ENCODE measurements around the gene POLR3F.

Gene POLR3F

DNA sequence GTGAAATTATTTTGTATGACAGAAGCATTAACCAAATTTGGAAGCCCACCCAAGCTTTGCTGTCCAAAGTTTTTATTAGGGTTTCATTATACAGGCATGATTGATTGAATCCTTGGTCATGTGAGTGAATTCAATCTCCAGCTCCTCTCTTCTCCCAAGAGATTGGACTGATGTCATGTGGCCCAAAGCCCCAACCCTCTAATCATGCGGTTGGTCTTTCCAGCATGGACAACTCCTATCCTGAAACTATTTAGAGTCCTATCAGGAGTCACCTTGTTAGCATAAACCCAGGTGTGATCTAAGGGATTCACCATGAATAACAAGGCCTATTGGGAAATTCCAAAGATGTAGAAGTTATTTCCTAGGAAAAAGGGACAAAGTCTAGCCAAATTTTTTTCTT, 10.6 kb downstream of the POLR3F start:
- TF ChIP-seq, protein P1, sequence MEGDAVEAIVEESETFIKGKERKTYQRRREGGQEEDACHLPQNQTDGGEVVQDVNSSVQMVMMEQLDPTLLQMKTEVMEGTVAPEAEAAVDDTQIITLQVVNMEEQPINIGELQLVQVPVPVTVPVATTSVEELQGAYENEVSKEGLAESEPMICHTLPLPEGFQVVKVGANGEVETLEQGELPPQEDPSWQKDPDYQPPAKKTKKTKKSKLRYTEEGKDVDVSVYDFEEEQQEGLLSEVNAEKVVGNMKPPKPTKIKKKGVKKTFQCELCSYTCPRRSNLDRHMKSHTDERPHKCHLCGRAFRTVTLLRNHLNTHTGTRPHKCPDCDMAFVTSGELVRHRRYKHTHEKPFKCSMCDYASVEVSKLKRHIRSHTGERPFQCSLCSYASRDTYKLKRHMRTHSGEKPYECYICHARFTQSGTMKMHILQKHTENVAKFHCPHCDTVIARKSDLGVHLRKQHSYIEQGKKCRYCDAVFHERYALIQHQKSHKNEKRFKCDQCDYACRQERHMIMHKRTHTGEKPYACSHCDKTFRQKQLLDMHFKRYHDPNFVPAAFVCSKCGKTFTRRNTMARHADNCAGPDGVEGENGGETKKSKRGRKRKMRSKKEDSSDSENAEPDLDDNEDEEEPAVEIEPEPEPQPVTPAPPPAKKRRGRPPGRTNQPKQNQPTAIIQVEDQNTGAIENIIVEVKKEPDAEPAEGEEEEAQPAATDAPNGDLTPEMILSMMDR (IDR thresholded peaks at IDR 0.05; ENCODE audit: insufficient read depth, low read length) = no peak
- TF ChIP-seq, protein P2, sequence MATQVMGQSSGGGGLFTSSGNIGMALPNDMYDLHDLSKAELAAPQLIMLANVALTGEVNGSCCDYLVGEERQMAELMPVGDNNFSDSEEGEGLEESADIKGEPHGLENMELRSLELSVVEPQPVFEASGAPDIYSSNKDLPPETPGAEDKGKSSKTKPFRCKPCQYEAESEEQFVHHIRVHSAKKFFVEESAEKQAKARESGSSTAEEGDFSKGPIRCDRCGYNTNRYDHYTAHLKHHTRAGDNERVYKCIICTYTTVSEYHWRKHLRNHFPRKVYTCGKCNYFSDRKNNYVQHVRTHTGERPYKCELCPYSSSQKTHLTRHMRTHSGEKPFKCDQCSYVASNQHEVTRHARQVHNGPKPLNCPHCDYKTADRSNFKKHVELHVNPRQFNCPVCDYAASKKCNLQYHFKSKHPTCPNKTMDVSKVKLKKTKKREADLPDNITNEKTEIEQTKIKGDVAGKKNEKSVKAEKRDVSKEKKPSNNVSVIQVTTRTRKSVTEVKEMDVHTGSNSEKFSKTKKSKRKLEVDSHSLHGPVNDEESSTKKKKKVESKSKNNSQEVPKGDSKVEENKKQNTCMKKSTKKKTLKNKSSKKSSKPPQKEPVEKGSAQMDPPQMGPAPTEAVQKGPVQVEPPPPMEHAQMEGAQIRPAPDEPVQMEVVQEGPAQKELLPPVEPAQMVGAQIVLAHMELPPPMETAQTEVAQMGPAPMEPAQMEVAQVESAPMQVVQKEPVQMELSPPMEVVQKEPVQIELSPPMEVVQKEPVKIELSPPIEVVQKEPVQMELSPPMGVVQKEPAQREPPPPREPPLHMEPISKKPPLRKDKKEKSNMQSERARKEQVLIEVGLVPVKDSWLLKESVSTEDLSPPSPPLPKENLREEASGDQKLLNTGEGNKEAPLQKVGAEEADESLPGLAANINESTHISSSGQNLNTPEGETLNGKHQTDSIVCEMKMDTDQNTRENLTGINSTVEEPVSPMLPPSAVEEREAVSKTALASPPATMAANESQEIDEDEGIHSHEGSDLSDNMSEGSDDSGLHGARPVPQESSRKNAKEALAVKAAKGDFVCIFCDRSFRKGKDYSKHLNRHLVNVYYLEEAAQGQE (IDR thresholded peaks at IDR 0.05; ENCODE audit: insufficient replicate concordance, low read depth) = no peak
- TF ChIP-seq SPI1 (IDR thresholded peaks at IDR 0.05; ENCODE audit: borderline replicate concordance, low read depth) = no peak
- TF ChIP-seq POLR2AphosphoS5 (IDR thresholded peaks at IDR 0.05; ENCODE audit: low read depth) = no peak
- no peak for TF ChIP-seq GABPA (IDR thresholded peaks at IDR 0.05; ENCODE audit: low read depth)

DNA sequence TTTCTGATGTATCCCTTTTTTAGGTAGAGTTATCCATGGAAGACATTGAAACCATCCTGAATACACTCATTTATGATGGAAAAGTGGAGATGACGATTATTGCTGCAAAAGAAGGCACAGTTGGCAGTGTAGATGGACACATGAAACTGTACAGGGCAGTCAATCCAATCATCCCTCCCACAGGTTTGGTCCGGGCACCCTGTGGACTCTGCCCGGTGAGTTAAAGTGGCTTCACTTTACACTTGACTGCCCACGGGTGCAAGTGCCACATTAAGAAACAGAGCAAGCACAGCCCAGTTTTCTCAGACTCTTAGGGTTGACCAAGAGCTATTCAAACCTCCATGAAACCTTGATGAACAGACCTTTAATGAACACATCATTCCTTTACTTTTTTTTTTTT, 14.4 kb downstream of the POLR3F start:
- DNase-seq (ENCODE audit: low read depth in 1 of 2, low spot score in 1 of 2) = no peak
- H3K27ac ChIP-seq (replicated peaks) = no peak overlapping the region
- TF ChIP-seq GABPA (IDR thresholded peaks at IDR 0.05; ENCODE audit: low read depth) = no peak
- TF ChIP-seq POLR2AphosphoS5 (IDR thresholded peaks at IDR 0.05; ENCODE audit: low read depth) = no peak
- TF ChIP-seq, protein P1 (IDR thresholded peaks at IDR 0.05; ENCODE audit: insufficient read depth, low read length) = no peak
- TF ChIP-seq, protein P2 (IDR thresholded peaks at IDR 0.05; ENCODE audit: insufficient replicate concordance, low read depth) = no peak
- no peak for TF ChIP-seq SPI1 (IDR thresholded peaks at IDR 0.05; ENCODE audit: borderline replicate concordance, low read depth)
- H3K4me3 ChIP-seq (replicated peaks; ENCODE audit: insufficient read depth, low read length) = no peak overlapping the region
- no peaks in the 10 kb centered on the region for H3K27me3 ChIP-seq (ENCODE audit: insufficient read depth, poor library complexity, severe bottlenecking)

More for the DNA sequence above, 10.6 kb downstream of the POLR3F start:
- Histone ChIP-seq H3K27ac (replicated peaks) (no peak overlapping the region), H3K4me3 (replicated peaks; ENCODE audit: insufficient read depth, low read length) (no peak overlapping the region), H3K27me3 (ENCODE audit: insufficient read depth, poor library complexity, severe bottlenecking) (no peaks in the 10 kb centered on the region)
- no peak for DNase-seq (ENCODE audit: low read depth in 1 of 2, low spot score in 1 of 2)

DNA sequence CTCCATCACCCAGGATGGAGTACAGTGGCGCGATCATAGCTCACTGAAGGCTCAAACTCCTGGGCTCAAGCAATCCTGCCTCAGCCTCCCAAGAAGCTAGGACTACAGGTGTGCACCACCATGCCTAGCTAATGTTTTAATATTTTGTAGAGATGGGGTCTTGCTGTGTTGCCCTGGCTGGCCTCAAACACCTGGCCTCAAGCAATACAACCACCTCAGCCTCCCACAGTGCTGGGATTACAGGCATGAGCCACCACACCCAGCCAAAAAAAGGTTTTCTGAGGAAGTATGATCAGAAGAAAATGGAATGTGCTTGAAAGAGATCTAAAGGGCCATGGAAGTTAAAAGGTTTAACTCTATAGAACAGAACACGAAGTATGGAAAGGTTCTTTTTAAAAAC, 21.1 kb downstream of the POLR3F start:
- TF ChIP-seq, protein P1 (IDR thresholded peaks at IDR 0.05; ENCODE audit: insufficient read depth, low read length) = no peak
- no peak for TF ChIP-seq POLR2AphosphoS5 (IDR thresholded peaks at IDR 0.05; ENCODE audit: low read depth)
- no peak for TF ChIP-seq GABPA (IDR thresholded peaks at IDR 0.05; ENCODE audit: low read depth)
- no peak for TF ChIP-seq SPI1 (IDR thresholded peaks at IDR 0.05; ENCODE audit: borderline replicate concordance, low read depth)
- TF ChIP-seq, protein P2 (IDR thresholded peaks at IDR 0.05; ENCODE audit: insufficient replicate concordance, low read depth) = no peak
- Histone ChIP-seq H3K27me3 (ENCODE audit: insufficient read depth, poor library complexity, severe bottlenecking) (no peaks in the 10 kb centered on the region), H3K27ac (replicated peaks) (no peak overlapping the region), H3K4me3 (replicated peaks; ENCODE audit: insufficient read depth, low read length) (no peak overlapping the region)
- no peak for DNase-seq (ENCODE audit: low read depth in 1 of 2, low spot score in 1 of 2)
